ENCODE data around the gene BIN1.
A peak's percentile ranks its signal among the peaks of the same experiment; 100 is the strongest.

The BIN1 gene

DNA sequence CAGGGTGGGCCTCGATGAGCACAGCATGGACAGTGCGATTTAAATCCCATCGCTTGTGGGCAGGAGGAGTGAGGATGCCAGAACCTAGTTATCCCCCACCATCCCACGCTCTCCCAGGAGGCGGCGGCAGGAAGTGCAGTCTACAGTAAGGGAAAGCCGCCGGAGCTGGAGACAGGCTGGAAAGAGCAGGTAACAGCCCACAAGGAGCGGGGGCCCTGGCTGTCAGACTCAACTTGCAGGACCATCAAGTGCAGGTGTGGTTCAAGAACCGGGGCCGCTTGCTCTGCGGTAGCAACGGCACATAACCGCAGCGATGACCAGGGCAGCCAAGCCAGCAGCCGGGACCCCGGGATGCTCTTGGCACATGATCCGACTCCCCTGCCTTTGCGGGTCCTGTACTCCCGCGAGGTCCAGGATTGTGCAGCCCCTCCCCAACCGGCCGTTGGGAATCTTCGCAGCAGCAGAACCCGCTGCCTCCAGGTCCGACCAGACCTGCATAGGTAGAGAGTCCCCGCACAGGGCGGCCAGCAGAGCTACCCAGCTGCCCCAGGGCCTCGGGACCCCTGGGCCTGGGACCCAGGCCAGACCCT lies 82.1 kb downstream of the BIN1 start:
- peak; percentile 71 for DNase-seq (ENCODE audit: low spot score)

- no peak for DNase-seq (ENCODE audit: low spot score)
These were observed 83.5 kb downstream of the BIN1 start for GRCh38 chr2:127023504-127023903.

GRCh38 chr2:127022817-127023216 lies 84.1 kb downstream of the BIN1 start:
- no peak for DNase-seq (ENCODE audit: low spot score)

- no peak for DNase-seq (ENCODE audit: low spot score)
These were observed 86.4 kb downstream of the BIN1 start for GRCh38 chr2:127020536-127020935.

DNA sequence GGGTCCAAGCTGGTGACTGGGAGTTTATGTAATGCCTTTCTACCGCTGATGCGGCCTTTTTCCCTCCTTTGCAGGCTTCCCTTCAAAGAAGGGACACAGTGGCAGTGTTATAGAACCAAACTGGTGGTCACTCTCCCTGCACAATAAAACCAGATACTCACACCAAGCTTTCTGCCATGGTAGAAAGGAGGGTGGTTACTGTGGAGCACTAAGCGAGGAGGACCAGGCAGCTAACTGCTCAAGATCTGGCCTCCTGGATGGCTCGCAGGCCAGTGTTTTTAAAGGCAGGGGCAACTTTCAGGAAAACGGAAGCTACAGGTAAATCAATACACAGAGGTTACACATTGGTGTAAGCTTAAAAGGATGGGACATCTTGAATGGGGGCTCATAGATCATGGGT lies 89.4 kb downstream of the BIN1 start:
- DNase-seq (ENCODE audit: low spot score) = no peak

DNA sequence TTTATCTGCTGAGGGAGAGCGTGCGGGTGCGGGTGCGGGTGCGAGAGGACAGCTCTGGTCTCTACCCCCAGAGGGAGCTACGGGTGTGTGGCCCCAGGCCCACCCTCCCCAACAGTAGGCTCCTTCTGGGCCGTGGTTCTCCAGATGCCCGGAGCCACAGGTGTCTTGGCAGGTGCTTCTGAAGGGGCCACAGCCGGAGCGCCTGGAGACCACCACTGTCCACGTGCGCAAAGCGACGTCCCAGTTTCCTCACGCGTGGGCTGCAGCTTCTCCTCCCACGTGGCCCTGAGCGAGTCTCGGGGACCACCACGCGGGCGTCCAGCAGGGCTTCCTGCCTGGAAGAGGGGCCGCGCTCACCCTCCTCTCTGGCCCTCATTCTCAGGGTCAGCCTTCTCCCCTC lies 90.6 kb downstream of the BIN1 start:
- DNase-seq (ENCODE audit: low spot score) = no peak

DNA sequence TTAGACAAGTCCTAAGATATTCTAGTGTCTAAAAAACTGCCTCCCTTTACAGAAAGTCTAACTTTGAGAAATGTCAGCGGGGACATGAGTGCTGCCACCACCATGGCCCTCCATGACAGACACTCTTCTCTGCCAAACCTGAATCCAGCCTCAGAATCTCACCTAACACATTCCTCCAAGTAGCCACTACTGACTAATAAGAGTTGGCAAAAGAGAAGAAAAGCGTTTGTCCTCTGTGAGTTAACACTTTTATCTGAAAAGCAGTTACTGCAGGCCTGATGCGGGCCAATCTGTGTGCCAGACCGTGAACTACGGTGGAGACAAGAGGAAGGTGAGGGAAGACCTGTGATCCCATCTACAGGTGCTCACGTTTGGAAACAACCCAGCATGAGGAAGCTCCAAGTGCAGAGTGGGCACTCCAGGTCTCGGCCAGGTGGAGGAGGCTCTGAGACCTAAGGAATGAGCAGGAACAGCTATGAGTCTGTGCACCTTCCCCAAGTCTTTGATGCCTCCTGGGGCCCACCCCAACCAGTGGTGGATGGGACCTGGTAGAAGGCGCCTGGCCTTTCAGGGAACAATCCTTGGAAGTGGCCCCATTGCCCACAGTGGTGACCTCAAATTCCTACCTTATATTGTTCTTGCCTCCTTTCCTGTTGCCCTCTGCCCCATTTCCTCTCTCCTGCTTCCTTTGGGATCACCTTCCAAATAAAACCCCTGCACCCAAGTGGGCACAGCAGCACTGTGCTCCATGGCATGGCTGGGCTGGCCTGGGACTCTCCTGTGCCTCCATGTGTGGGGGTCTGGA lies 91.6 kb downstream of the BIN1 start:
- DNase-seq (ENCODE audit: low spot score) = no peak

- peak; percentile 74 for DNase-seq (ENCODE audit: low spot score)
These were observed 92.3 kb downstream of the BIN1 start for GRCh38 chr2:127014630-127015029.

DNA sequence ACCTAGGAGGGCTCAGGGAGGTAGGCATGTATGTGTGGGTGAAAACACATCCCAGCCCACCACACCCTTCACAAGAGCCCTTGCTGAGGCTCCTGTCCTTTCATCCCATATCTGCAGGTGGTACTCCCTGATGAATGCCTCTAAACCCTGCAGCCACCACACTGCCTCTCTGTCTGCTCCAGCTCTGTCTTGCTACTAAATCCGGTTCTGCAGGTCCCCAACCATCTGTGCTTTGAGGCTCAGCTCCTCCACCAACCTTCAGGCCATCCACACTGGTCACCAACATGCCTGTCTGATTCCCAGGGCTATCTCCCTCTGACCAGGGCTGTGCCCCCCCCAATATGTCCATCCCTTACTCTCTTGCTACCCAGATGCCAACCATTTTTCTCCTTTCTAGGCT lies 92.7 kb downstream of the BIN1 start:
- no peak for DNase-seq (ENCODE audit: low spot score)

GRCh38 chr2:127012868-127013267 lies 94.1 kb downstream of the BIN1 start:
- DNase-seq (ENCODE audit: low spot score) = no peak

DNA sequence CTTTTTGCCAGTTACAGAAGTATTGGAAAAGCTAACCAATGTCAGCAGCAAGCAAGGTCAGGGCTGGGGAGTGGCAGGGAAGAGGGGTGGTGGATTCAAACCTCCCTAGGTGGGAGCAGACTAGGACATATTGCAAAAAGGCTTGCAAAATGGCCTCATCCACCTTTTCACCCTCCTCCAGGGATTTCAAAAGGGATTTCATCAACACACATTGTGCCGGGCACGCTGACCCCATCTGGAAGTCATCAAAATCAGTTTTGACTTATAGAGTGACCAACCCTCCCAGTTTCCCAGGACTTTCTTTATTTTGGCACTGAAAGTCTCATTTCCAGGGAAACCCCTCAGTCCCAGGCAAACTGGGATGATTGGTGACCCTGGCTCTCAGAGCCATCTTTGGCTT lies 94.7 kb downstream of the BIN1 start:
- no peak for DNase-seq (ENCODE audit: low spot score)

- DNase-seq (ENCODE audit: low spot score) = no peak
These were observed 95.2 kb downstream of the BIN1 start for GRCh38 chr2:127011796-127012195.

DNA sequence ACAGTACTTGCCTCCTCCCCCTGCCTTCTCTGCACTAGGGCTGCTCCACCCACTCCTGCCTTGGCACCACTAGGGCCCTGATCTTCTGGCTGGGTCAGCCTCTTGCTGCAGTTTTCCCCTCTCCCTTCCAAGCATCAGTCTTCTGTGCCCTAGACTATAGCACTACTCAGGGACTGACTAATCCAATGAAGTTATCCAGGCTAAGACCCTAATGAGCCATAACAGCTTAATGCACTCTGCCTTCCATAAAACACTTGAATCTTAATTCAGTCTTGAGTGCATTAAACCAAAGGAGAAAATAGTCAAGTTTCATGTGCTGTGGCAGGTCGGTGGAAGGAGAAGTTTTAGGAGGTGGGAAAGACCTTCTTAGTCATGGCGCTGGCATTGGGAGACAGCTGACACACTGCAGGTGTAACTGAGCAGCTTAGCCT lies 95.7 kb downstream of the BIN1 start:
- DNase-seq (ENCODE audit: low spot score) = no peak

- DNase-seq (ENCODE audit: low spot score) = no peak
These were observed 98.5 kb downstream of the BIN1 start for GRCh38 chr2:127008265-127009015.

- DNase-seq (ENCODE audit: low spot score) = peak; percentile 58
These were observed 99.3 kb downstream of the BIN1 start for GRCh38 chr2:127007652-127008051.

DNA sequence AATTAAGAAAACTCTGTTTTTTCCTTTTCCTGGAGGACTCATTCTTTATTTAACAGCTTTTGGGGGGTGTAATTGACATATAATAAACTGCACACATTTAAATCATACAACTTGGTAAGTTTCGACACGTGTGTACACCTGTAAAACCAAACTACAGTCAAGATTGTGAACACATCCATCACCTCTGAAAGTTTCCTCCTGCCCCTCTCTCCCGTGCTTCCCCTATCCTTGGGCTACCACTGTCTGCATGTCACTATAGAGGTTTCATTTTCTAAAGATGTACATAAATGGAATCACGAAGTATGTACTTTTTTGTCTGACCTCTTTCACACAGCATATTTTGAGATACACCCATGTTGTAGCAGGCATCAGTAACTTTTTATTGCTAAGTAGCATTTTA lies 100.0 kb downstream of the BIN1 start:
- DNase-seq (ENCODE audit: low spot score) = no peak

DNA sequence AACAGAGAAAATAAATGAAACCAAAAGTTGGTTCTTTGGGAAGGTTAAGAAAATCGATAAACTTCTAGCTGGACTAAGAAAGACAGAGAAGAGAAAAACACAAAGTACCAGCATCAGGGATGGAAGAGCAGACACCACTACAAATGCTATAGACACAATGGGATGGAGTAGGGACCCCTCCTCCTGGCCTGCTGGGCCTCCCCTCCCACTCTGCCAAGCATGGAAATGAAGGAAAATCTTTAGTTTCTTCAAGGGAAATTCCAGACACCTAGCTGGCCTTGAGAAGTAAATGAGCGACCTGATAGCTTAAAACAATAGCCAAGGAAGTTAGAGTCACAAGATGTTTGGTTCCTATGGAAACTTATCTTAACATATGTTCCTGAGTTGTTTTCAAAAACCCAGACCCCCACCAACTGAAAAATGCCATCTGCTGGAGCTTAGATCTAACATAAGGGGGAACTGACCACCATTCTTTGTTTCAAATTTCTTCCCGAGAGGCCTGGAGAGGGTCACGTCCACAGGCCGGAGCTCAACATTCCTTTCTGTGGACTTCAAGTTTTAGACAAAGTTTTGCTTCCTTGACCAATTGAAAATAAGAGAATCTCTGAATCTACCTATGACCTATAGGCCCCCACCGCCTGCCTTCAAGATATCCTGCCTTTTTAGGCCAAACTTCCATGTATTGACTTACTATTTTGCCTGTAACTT lies 101.9 kb downstream of the BIN1 start:
- DNase-seq (ENCODE audit: low spot score) = no peak

DNA sequence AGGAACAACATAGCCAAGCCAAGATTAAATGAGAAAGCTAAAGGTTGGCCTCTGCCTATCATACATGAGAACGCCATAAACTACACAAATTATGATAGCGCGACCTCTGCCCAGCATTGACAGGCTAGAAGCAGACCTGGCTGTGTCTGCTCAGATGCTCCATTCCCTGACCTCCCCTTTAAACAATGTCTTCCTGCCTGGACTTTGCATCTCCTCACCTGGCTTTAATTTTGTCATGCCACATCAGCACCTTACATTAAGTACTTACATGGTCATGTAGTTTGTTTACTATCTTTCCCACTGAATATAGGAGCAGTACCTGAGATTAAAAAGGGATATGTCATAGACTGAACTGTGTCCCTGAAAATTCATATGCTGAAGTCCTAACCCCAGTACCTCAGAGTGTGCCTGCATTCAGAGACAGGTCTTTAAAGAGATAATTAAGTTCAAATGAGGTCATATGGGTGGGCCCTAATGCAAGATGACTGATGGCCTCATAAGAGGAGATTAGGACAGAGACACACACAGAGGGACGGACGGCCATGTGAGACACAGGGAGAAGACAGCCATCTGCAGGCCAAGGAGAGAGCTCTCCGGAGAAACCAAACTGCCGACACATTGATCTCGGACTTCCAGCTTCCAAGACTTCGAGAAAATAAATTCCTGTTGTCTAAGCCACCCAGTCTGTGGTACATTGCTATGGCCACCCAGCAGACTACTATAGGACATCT lies 103.7 kb downstream of the BIN1 start:
- no peak for DNase-seq (ENCODE audit: low spot score)

DNA sequence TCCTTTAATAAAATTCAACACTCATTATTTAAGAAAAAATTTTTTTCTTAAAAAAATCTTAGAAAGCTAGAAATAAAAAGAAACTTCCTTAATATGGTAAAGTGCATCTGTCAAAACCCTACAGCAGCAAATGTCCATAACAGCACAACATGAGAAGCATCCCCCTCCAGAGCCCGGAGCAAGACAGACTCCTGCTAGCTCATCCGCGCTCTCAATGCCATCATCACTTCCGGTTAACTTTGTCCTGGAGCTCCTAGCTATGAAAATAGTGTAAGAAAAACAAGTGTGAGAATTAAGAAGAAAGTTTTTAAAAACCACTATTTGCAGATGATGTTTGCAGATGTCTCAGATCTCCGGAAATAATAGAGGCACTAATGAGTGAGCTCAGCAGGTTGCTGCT lies 105.2 kb downstream of the BIN1 start:
- DNase-seq (ENCODE audit: low spot score) = no peak

DNA sequence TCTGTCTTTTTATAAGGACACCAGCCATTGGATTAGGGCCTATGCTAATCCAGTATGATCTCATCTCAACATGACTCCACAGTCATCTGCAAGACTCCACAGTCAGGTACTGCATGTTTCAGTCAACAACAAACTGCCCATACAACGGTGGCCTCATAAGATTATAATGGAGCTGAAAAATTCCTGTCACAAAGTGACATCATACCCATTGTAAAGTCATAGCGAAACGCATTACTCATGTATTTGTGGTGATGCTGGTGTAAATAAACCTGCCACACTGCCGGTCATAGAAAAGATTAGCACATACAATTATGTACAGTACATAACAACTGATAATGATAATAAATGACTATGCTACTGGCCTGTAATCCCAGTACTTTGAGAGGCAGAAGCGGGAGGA lies 106.0 kb downstream of the BIN1 start:
- no peak for DNase-seq (ENCODE audit: low spot score)

DNA sequence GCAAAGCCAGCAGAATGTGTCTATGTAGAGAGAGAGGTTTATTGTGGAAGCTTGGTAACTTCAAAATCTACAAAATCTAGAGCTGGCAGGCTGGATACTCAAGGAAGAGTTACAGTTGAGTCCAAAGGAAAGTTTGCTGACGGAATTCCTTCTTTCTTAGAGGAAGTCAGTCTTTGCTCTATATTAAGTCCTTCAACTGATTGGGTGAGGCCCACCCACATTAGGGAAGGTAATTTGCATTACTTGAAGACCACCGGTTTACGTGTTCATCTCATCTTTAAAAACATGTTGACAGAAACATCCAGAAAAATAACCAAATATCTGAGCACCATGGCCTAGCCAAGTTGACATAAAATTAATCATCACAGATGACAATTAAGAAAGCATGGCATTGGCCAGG lies 106.8 kb downstream of the BIN1 start:
- no peak for DNase-seq (ENCODE audit: low spot score)
